ENCODE results near the gene IFNL2. TPM values are rescaled to one million over a fixed set of nuclear protein-coding genes. Genes with fewer than 3 reads are reported as not detected.
"Not testable (repeated sequence)": the region's sequence is repeated elsewhere in the genome, so short reads cannot be mapped to it uniquely, and the experiment has no call there.

Gene IFNL2
- total RNA-seq, 1 experiment from 2014 or later, result not detected

DNA sequence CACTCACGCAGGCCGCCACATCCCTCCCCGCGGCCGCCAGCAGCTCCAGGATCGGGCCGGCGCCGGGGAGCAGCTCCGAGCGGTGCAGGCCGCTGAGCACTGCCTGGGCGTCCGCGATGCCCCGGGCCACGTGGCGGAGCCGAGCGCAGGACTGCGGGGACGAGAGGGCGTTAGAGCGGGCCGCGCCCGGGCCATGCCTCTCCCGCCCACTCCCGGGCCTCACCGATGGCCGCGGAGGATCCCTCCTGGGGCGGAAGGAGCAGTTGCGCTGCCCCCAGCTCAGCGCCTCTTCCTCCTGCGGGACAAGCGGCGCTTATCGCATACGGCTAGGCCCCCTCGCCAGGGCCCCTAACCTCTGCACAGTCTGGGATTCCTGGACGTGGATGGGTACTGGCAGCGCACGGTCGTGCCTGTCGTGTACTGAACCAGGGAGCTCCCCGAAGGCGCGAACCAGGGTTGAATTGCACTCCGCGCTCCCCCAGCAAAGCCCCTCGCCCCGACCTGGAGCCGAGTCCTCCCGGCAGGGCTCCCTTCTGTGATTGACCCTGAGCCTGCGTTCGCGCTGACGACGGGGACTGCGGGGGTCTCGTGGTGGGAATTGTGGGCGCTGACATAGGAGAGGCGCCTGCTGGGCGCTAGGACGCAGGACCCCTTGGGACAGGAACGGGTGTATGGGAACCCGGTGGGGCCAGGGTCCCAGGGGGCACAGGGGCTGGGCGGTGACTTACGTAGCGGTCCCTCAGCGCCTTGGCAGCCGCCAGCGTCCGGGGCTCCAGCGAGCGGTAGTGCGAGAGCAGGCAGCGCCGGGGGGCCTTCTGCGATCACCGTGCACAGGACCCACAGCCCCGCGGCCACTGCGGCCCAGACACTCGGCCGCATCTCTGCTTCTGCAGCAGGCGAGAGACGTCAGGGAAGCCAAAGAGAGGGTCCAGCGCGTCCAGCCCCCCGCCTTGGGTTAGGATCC, 20.2 kb upstream of the IFNL2 start:
- no peak for DNase-seq (ENCODE audit: low read depth, low spot score)
- in situ Hi-C loops (cut with HindIII; ENCODE audit: low pct_unique_long_range_greater_than_20kb, low sequenced_read_pairs), result no loop called here

DNA sequence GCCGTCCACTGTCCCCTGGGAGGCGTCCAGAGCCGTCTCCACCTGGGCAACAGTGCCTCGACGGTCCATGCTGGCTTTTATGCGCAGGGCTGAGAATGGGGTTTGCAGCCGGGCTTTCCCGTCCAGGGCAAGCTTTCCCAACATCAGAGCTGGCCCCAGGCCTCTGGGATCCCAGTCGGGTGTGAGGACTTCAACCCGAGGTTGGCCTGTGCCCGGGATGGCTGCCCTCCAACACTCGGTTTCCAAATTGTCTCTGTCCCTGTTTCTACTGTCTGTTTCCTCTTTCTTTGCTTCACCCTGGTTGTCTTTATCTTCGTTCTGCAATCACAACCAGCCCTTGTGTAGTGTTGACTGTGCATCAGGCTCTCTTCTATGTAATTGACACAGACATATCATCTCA, 19.4 kb upstream of the IFNL2 start, which contains the start of gene IFNL4:
TSS of gene IFNL4 (minus strand) at position 51 of the 400 bp plus-strand sequence.
- in situ Hi-C loops (cut with HindIII; ENCODE audit: low pct_unique_long_range_greater_than_20kb, low sequenced_read_pairs), result no loop called here
- no peak for DNase-seq (ENCODE audit: low read depth, low spot score)

- in situ Hi-C loops (cut with HindIII; ENCODE audit: low pct_unique_long_range_greater_than_20kb, low sequenced_read_pairs), result no loop called here
- DNase-seq (ENCODE audit: low read depth, low spot score), result no peak
Measured at GRCh38 chr19:39251081-39251480, 17.1 kb upstream of the IFNL2 start.

DNA sequence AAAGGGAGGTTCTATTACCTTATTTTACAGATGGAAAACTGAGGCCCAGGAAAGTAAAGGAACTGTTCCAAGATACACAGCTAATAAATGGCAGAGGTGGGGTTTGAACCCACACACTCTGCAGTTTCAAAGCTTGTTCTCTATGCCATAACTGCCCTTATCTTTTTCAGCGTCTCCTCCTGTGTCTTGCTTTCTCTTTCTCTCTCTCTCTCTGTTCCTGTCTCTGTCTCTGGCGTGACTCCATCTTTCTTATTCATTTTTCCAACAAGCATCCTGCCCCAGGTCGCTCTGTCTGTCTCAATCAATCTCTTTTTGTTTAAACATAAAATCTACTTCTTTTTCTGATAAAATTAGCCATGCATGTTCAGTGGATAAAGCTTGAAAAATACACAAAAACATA, 16.4 kb upstream of the IFNL2 start:
- in situ Hi-C loops (cut with HindIII; ENCODE audit: low pct_unique_long_range_greater_than_20kb, low sequenced_read_pairs), result no loop called here
- DNase-seq (ENCODE audit: low read depth, low spot score), result no peak

- DNase-seq (ENCODE audit: low read depth, low spot score), result no peak
- in situ Hi-C loops (cut with HindIII; ENCODE audit: low pct_unique_long_range_greater_than_20kb, low sequenced_read_pairs), result no loop called here
Measured at GRCh38 chr19:39252458-39252857, 15.7 kb upstream of the IFNL2 start.

DNA sequence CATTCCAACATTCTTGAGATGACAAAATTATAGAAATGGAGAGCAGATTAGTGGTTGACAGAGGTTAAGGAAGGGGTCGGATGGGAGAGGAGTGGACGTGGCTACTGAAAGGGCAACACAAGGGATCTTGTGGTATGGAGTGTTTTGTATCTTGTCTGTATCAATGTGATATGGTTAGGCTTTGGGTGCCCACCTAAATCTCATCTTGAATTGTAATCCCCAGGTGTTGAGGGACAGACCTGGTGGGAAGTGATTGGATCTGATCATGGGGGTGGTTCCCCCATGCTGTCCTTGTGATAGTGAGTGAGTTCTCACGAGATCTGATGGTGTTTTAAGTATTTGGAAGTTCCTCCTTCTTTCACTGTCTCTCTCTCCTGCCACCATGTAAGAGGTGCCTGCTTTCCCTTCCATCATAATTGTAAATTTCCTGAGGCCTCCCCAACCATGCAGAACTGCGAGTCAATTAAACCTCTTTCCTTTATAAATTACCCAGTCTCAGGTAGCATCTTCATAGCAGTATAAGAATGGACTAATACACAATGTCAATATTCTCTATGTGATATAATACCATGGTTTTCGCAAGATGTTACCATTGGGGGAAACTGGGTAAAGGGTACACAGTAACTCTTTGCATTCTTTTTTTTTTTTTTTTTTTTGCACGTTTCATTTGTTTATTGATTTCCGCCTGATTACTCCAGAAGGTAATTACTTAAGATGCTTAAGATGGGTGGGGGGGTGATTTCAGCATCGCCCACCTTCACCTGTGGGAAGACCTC, 14.6 kb upstream of the IFNL2 start:
- in situ Hi-C loops (cut with HindIII; ENCODE audit: low pct_unique_long_range_greater_than_20kb, low sequenced_read_pairs), result no loop called here
- no peak for DNase-seq (ENCODE audit: low read depth, low spot score)

- in situ Hi-C loops (cut with HindIII; ENCODE audit: low pct_unique_long_range_greater_than_20kb, low sequenced_read_pairs), result no loop called here
- DNase-seq (ENCODE audit: low read depth, low spot score), result no peak
Measured at GRCh38 chr19:39254531-39255345, 13.5 kb upstream of the IFNL2 start.

DNA sequence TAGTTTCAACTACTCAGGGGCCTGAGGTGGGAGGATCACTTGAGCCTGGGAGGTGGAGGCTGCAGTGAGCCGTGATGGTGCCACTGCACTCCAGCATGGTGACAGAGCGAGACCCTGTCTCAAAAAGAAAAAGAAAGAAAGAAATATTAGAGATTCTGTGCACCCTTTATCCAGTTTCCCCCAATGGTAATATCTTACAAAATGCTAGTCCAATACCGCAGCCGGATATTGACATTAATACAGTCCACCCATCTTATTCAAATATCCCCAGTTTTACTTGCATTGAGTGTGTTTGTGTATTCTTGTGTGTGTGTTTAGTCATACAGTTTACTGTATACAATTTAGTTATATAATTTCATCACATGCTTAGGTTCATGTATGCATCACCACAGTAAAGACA, 11.0 kb upstream of the IFNL2 start:
- in situ Hi-C loops (cut with HindIII; ENCODE audit: low pct_unique_long_range_greater_than_20kb, low sequenced_read_pairs), result no loop called here

DNA sequence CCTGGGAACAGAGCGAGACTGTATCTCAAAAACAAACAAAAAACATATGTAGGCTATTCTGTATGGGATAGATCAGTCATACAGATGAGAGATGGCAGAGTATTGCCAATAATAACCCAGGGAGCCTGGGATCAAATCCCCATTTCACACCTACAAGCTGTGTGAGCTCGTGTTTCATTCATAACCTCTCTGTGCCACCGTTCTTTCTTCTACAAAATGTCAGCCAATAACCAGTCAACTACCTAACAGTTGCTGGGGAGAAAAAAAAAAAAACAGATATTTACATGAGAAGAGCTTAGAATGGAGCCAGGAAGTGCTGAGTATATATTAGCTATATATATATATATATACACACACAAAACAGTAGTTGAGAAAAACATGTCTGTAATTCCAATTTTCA, 6.5 kb upstream of the IFNL2 start:
- in situ Hi-C loops (cut with HindIII; ENCODE audit: low pct_unique_long_range_greater_than_20kb, low sequenced_read_pairs), result no loop called here
- DNase-seq (ENCODE audit: low read depth, low spot score), result peak; percentile 14

More for the DNA sequence above, 11.0 kb upstream of the IFNL2 start:
- no peak for DNase-seq (ENCODE audit: low read depth, low spot score)

GRCh38 chr19:39262496-39262895, 5.7 kb upstream of the IFNL2 start:
- in situ Hi-C loops (cut with HindIII; ENCODE audit: low pct_unique_long_range_greater_than_20kb, low sequenced_read_pairs), result no loop called here
- no peak for DNase-seq (ENCODE audit: low read depth, low spot score)

- no peak for DNase-seq (ENCODE audit: low read depth, low spot score)
- in situ Hi-C loops (cut with HindIII; ENCODE audit: low pct_unique_long_range_greater_than_20kb, low sequenced_read_pairs), result no loop called here
Measured at GRCh38 chr19:39263912-39264305, 4.3 kb upstream of the IFNL2 start.

DNA sequence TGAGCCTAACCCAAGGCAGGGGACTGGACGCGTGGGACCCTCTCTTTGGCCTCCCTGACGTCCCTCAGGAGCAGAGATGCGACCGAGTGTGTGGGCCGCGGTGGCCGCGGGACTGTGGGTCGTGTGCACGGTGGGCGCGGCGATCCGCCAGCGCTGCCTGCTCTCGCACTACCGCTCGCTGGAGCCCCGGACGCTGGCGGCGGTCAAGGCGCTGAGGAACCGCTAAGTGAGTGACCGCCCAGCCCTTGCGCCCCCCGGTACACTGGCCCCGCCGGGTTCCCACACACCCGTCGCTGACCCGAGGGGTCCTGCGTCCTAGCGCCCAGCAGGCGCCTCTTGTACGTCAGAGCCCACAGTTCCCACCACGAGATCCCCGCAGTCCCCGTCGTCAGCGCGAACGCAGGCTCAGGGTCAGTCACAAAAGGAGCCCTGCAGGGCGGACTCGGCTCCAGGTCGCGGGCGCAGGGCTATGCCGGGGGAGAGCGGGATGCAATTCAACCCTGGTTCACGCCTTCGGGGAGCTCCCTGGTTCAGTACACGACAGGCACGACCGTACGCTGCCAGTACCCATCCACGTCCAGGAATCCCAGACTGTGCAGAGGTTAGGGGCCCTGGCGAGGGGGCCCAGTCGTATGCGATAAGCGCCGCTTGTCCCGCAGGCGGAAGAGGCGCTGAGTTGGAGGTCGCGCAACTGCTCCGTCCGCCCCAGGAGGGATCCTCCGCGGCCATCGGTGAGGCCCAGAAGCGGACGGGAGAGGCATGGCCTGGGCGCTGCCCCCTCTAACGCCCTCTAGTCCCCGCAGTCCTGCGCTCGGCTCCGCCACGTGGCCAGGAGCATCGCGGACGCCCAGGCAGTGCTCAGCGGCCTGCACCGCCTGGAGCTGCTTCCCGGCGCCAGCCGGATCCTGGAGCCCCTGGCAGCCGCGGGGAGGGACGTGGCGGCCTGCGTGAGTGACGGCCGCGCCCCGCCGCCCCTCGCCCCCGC, 3.6 kb upstream of the IFNL2 start:
- in situ Hi-C loops (cut with HindIII; ENCODE audit: low pct_unique_long_range_greater_than_20kb, low sequenced_read_pairs), result no loop called here

GRCh38 chr19:39265321-39265916, 2.8 kb upstream of the IFNL2 start:
- in situ Hi-C loops (cut with HindIII; ENCODE audit: low pct_unique_long_range_greater_than_20kb, low sequenced_read_pairs), result no loop called here
- DNase-seq (ENCODE audit: low read depth, low spot score), result no peak

More for the DNA sequence above, 3.6 kb upstream of the IFNL2 start:
- DNase-seq (ENCODE audit: low read depth, low spot score), result no peak

DNA sequence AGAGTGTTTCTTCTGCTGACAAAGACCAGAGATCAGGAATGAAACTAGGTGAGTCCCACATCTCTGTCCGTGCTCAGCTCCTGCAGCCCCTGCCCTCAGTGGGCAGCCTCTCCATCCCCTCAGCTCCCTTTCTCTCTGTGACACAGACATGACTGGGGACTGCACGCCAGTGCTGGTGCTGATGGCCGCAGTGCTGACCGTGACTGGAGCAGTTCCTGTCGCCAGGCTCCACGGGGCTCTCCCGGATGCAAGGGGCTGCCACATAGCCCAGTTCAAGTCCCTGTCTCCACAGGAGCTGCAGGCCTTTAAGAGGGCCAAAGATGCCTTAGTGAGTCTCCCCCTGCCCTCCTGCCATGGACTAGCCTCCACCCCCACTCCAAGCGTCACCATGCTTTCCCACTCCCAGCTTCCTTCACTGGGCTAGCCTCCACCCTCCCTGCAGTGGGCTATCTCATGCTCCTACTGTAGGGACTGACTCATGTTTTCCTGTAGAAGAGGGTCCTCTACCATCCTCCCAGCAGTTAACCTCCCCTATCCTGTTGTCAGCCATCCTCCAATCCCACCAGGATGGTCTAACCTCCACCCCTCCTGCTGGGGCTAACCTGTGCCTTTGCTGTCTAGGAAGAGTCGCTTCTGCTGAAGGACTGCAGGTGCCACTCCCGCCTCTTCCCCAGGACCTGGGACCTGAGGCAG, 481 bp downstream of the IFNL2 start:
- DNase-seq (ENCODE audit: low read depth, low spot score); in situ Hi-C loops (cut with HindIII; ENCODE audit: low pct_unique_long_range_greater_than_20kb, low sequenced_read_pairs): not testable (repeated sequence)

- DNase-seq (ENCODE audit: low read depth, low spot score); in situ Hi-C loops (cut with HindIII; ENCODE audit: low pct_unique_long_range_greater_than_20kb, low sequenced_read_pairs): not testable (repeated sequence)
Measured at GRCh38 chr19:39269369-39269768, 1.2 kb downstream of the IFNL2 start.

Measured in SK-MEL-5 (cell line).